PC-3 (cell line): ENCODE measurements around the gene RERE. TPM values are rescaled to one million over a fixed set of nuclear protein-coding genes. Genes with fewer than 3 reads are reported as not detected.

ENCODE experiments used
- ATAC-seq: fragments of 200-7000 bp; cut with Tn5 transposase; 2 replicates; pipeline ENCODE4 v1.9.1; 2020; ENCODE audit warnings: mild to moderate bottlenecking, moderate library complexity
- BruUV-seq: library from RNA; stranded (reverse); fragments of 400-500 nt; replicated peaks from 2 replicates; lab custom pipeline; 2021; lab: Mats Ljungman, UMichigan
- CTCF ChIA-PET: fragments of 300-600 bp; sonication (Branson Sonifier 250); formaldehyde crosslinking; loops from one replicate; lab custom pipeline; 2022; ENCODE audit warnings: antibody characterized with exemption; lab: Charles Lee
- POLR2A ChIA-PET: fragments of 300-600 bp; sonication (Branson Sonifier 250); formaldehyde crosslinking; loops from one replicate; lab custom pipeline; 2022; ENCODE audit warnings: antibody characterized with exemption; ENCODE audit not compliant: unreplicated experiment; lab: Charles Lee
- DNase-seq: peaks from one replicate; pipeline ENCODE4 v3.0.0-alpha.2; 2015
- H2AFZ ChIP-seq: fragments of 300-600 bp; sonication (generic); 2 replicates; pipeline ENCODE4 v1.6.0; 2016; ENCODE audit warnings: antibody characterized with exemption, low read length
- H3F3A ChIP-seq: fragments of 300-600 bp; sonication (generic); one replicate; pipeline ENCODE4 v1.6.0; 2017; ENCODE audit warnings: antibody characterized with exemption, low read length, control low read depth, mild to moderate bottlenecking; ENCODE audit not compliant: unreplicated experiment
- H3K27ac ChIP-seq: fragments of 300-600 bp; sonication (generic); 2 replicates; pipeline ENCODE4 v1.5.1; 2016; ENCODE audit warnings: mild to moderate bottlenecking, low read length
- H3K27me3 ChIP-seq: fragments of 300-600 bp; sonication (generic); 2 replicates; pipeline ENCODE4 v1.6.1; 2016; ENCODE audit warnings: low read length, mixed read lengths
- H3K36me3 ChIP-seq: fragments of 300-600 bp; sonication (generic); 2 replicates; pipeline ENCODE4 v1.6.1; 2016; ENCODE audit warnings: low read depth, mixed run types, low read length, mixed read lengths
- H3K4me1 ChIP-seq: fragments of 300-600 bp; sonication (generic); 2 replicates; pipeline ENCODE4 v1.5.1; 2016; ENCODE audit warnings: low read length; ENCODE audit not compliant: insufficient read depth
- H3K4me2 ChIP-seq: fragments of 300-600 bp; sonication (generic); 2 replicates; pipeline ENCODE4 v1.6.0; 2016; ENCODE audit warnings: low read length
- H3K4me3 ChIP-seq: fragments of 300-600 bp; sonication (generic); 2 replicates; pipeline ENCODE4 v1.5.1; 2016; ENCODE audit warnings: mild to moderate bottlenecking, low read length, mixed read lengths
- H3K79me2 ChIP-seq: fragments of 300-600 bp; sonication (generic); 2 replicates; pipeline ENCODE4 v1.6.1; 2017; ENCODE audit warnings: low read length, mixed read lengths
- H3K9ac ChIP-seq: fragments of 300-600 bp; sonication (generic); 2 replicates; pipeline ENCODE4 v1.6.0; 2016; ENCODE audit warnings: mild to moderate bottlenecking, low read length
- H3K9me2 ChIP-seq: fragments of 300-600 bp; sonication (generic); replicated peaks from 2 replicates; pipeline ENCODE4 v1.6.1; 2016; ENCODE audit warnings: mixed run types, low read length, mixed read lengths
- H3K9me3 ChIP-seq: fragments of 300-600 bp; sonication (generic); 2 replicates; pipeline ENCODE4 v1.6.1; 2016; ENCODE audit warnings: low read length, mixed read lengths
- H4K20me1 ChIP-seq: fragments of 300-600 bp; sonication (generic); 2 replicates; pipeline ENCODE4 v1.6.1; 2016; ENCODE audit warnings: low read length, mixed read lengths
- CTCF ChIP-seq: fragments of 300-600 bp; sonication (generic); conservative IDR thresholded peaks from 2 replicates; pipeline ENCODE4 v1.5.1; 2017; ENCODE audit warnings: antibody characterized with exemption, low read depth, mild to moderate bottlenecking, low read length
- EZH2 ChIP-seq: fragments of 300-600 bp; sonication (generic); IDR thresholded peaks from one replicate; pipeline ENCODE4 v1.6.1; 2017; ENCODE audit warnings: antibody characterized with exemption, mild to moderate bottlenecking, low read length; ENCODE audit not compliant: unreplicated experiment
- EZH2phosphoT487 ChIP-seq: fragments of 300-600 bp; sonication (generic); IDR thresholded peaks from 2 replicates; pipeline ENCODE4 v1.6.1; 2018; ENCODE audit warnings: mild to moderate bottlenecking, antibody characterized with exemption, low read length, borderline replicate concordance
- intact Hi-C: fragments of 100-400 bp; cut with micrococcal nuclease; formaldehyde crosslinking; loops from 2 replicates; pipeline ENCODE4 v1.9.0; 2023
- total RNA-seq: library from RNA; depleted of rRNA; stranded (reverse); fragments of >200 nt; gene quantifications from 2 replicates; pipeline ENCODE4 v1.2.3, GENCODE V29; 2014

Gene RERE
- total RNA-seq, 1 experiment from 2014 or later = 24.2 TPM

GRCh38 chr1:8578132-8578877 lies 239.1 kb downstream of the RERE start:
- no peak for TF ChIP-seq EZH2phosphoT487
- TF ChIP-seq EZH2 = no peak
- TF ChIP-seq CTCF = no peak
- Histone ChIP-seq H3K4me3 (no peak overlapping the region), H3K4me1 (no peaks in the 10 kb centered on the region), H3K27me3 (no peaks in the 10 kb centered on the region), H3K9me3 (no peaks in the 10 kb centered on the region), H4K20me1 (no peaks in the 10 kb centered on the region), H3K9me2 (no peaks in the 10 kb centered on the region), H3K27ac (no peak overlapping the region), H3K9ac (no peak overlapping the region), H3K4me2 (no peak overlapping the region), H2AFZ (no peak overlapping the region), H3K36me3 (no peaks in the 10 kb centered on the region), H3K79me2 (no peaks in the 10 kb centered on the region), H3F3A (no peaks in the 10 kb centered on the region)
- DNase-seq (no peak), ATAC-seq (no peak)
- POLR2A ChIA-PET = no interaction called here
- CTCF ChIA-PET = no interaction called here
- BruUV-seq = no TSS peak
- intact Hi-C loops = no loop called here

- no TSS peak for BruUV-seq
These were observed 242.5 kb downstream of the RERE start for GRCh38 chr1:8574985-8575384.

More at GRCh38 chr1:8574985-8575384, 242.5 kb downstream of the RERE start:
- TF ChIP-seq CTCF (no peak), EZH2 (no peak), EZH2phosphoT487 (no peak)
- no peaks in the 10 kb centered on the region for H3F3A ChIP-seq
- ChIA-PET POLR2A (no interaction called here), CTCF (no interaction called here)
- no peaks in the 10 kb centered on the region for H3K27me3 ChIP-seq
- DNase-seq (peak; percentile 48), ATAC-seq (no peak)
- intact Hi-C loops = no loop called here
- no peaks in the 10 kb centered on the region for H3K9me2 ChIP-seq
- no peaks in the 10 kb centered on the region for H4K20me1 ChIP-seq
- H3K27ac ChIP-seq = no peak overlapping the region
- no peak overlapping the region for H2AFZ ChIP-seq
- H3K36me3 ChIP-seq = no peaks in the 10 kb centered on the region
- H3K79me2 ChIP-seq = 0 out of 2 replicates have a peak, but pooled peaks cover 3% of the 10 kb centered on the region
- H3K4me2 ChIP-seq = no peak overlapping the region
- H3K9ac ChIP-seq = no peak overlapping the region
- no peaks in the 10 kb centered on the region for H3K9me3 ChIP-seq
- H3K4me3 ChIP-seq = no peak overlapping the region
- H3K4me1 ChIP-seq = peaks cover 12% of the 10 kb centered on the region
